ENCODE results near the gene ATXN8OS. TPM values are rescaled to one million over a fixed set of nuclear protein-coding genes. Genes with fewer than 3 reads are reported as not detected.

ATXN8OS gene
- total RNA-seq, 1 experiment from 2014 or later = not detected

Other genes starting within 250 kb of the ATXN8OS start
- gene KLHL1, start 626 bp downstream of the ATXN8OS start, total RNA-seq (2014; rRNA removed; shearing (Covaris generic)) = not detected in 2 replicates

Measured in M059J (cell line).